IPS DF 6.9 (cell line): ENCODE measurements around the gene COL8A2.

ENCODE experiments used
- DNase-seq: peaks from one replicate; pipeline ENCODE4 v3.0.0-alpha.2; 2013; ENCODE audit warnings: low read depth, low spot score
- H3K27ac ChIP-seq: one replicate; pipeline ENCODE4 v1.5.1; 2013; ENCODE audit warnings: low read length, control low read depth
- H3K27me3 ChIP-seq: 2 replicates; pipeline ENCODE4 v1.6.1; 2013; ENCODE audit warnings: mild to moderate bottlenecking, low read length; ENCODE audit not compliant: control insufficient read depth, insufficient read depth
- H3K36me3 ChIP-seq: 2 replicates; pipeline ENCODE4 v1.6.1; 2013; ENCODE audit warnings: low read length; ENCODE audit not compliant: control insufficient read depth, insufficient read depth
- H3K4me1 ChIP-seq: 2 replicates; pipeline ENCODE4 v1.6.1; 2013; ENCODE audit warnings: low read length; ENCODE audit not compliant: control insufficient read depth, insufficient read depth
- H3K4me3 ChIP-seq: 2 replicates; pipeline ENCODE4 v1.5.1; 2013; ENCODE audit warnings: mild to moderate bottlenecking, low read length
- H3K9me3 ChIP-seq: 2 replicates; pipeline ENCODE4 v1.6.1; 2013; ENCODE audit warnings: low read length, inconsistent platforms; ENCODE audit not compliant: control insufficient read depth, insufficient read depth
- WGBS: extraction: QIAGEN DNeasy Blood & Tissue Kit; methylation state at CpG from one replicate; pipeline ENCODE4 v1.1.7; 2013; ENCODE audit warnings: mixed read lengths, missing lambda C conversion rate; ENCODE audit not compliant: insufficient read length, insufficient coverage; 5-methylcytosine and 5-hydroxymethylcytosine counted together

Gene COL8A2

DNA sequence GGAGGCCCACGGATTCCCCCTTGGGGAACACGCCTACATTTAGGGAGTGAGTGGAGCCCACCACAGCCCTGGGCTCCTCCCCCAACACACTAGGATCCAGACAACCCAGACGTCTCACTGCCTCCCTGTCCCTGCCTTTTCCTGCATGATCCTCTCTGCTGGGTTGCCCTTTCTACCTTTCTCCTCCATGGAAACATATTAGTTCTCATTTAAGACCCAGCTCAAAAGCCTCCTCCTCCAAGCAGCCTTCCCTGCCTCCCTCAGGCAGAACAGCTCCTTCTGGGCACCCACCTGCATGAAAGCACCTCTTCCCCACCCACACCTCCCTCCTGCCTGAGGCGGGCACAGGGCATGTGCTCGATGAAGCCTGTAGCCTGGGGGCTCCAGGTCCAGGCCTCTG, 10.7 kb downstream of the COL8A2 start:
- Histone ChIP-seq H3K36me3 (no peaks in the 10 kb centered on the region), H3K27ac (no peak overlapping the region), H3K4me3 (no peak overlapping the region), H3K27me3 (no peaks in the 10 kb centered on the region), H3K9me3 (no peaks in the 10 kb centered on the region), H3K4me1 (no peaks in the 10 kb centered on the region; the same call in 1 of the 2 replicates)
- no peak for DNase-seq
- WGBS, result no CpG with 5 or more reads among the region's 5 CpGs

DNA sequence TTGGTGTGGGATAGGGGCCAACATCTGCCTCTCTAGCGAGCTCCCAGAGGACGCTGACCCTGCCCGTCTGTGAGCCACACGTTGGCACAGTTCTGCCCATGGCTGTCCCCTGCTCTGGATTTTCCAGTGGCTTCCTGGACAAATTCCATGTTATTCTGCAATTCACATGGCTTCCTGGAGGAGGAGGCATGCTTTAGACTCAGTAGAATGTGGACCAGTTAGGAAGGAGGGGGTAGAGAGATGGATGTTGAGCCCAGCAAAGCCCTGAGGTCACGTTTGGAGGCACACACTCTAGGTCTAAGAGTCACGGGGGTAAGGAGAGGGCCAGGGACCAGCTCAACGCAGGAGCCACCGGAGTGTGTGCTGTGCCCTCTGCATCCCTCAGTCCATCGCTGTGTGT, 12.2 kb downstream of the COL8A2 start:
- no peak for DNase-seq
- Histone ChIP-seq H3K36me3 (no peaks in the 10 kb centered on the region), H3K27ac (no peak overlapping the region), H3K9me3 (no peaks in the 10 kb centered on the region), H3K4me3 (no peak overlapping the region), H3K27me3 (no peaks in the 10 kb centered on the region), H3K4me1 (no peaks in the 10 kb centered on the region; the same call in 1 of the 2 replicates)
- WGBS, result no CpG with 5 or more reads among the region's 9 CpGs

DNA sequence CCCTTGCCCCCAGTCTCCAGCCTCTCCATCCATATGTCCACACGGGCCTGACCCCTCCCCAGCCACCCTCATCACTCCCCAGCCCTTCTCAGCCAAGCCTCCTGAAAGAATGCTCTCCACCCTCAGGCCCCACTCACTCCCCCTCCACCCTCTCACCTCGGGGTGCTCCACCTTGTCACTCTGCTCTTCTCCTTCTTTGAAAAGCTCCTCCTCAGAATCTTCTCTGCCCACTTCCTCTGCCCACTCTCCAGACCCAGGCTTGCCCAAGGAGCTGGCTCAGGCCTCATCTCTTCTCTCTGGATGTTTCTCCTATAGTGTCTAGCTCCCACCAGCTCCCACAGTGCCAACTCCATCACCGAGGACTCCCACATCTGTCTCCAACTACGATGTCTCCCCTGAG, 13.9 kb downstream of the COL8A2 start:
- Histone ChIP-seq H3K27me3 (no peaks in the 10 kb centered on the region), H3K36me3 (no peaks in the 10 kb centered on the region), H3K4me1 (no peaks in the 10 kb centered on the region; the same call in 1 of the 2 replicates), H3K27ac (no peak overlapping the region), H3K9me3 (no peaks in the 10 kb centered on the region), H3K4me3 (no peak overlapping the region)
- DNase-seq, result no peak
- no CpG with 5 or more reads among the region's 4 CpGs for WGBS

DNA sequence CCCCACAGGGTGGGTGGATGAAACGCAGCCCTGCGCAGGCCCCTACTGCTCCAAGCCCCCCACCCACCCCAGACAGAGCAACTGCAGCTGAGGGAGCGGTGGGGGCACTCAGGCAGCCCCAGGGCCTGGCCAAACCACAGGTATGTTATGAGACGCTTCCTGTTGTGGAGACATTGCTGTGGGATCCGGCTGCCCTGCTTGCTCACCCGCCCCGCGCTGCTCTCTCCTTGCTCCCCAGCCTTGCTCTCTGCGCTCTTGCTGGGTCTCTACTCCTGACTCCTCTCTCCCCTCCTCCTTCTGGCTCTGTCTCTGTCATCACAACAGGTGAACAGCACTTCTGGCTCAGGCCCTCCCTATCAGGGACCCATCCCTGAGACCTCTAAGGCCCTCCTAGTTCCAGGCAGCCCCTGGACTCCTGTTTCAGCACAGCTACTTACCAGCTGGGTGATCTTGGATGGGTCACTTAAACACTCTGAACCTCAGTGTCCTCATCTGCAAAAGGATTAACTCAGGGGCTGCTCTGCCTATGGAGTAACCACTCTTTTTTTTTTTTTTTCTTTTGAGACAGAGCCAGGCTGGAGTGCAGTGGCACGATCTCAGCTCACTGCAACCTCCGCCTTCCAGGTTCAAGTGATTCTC, 15.9 kb downstream of the COL8A2 start:
- Histone ChIP-seq H3K27ac (no peak overlapping the region), H3K9me3 (no peaks in the 10 kb centered on the region), H3K27me3 (no peaks in the 10 kb centered on the region), H3K36me3 (no peaks in the 10 kb centered on the region), H3K4me3 (no peak overlapping the region), H3K4me1 (no peaks in the 10 kb centered on the region)
- WGBS, result no CpG with 5 or more reads among the region's 11 CpGs
- DNase-seq, result no peak

DNA sequence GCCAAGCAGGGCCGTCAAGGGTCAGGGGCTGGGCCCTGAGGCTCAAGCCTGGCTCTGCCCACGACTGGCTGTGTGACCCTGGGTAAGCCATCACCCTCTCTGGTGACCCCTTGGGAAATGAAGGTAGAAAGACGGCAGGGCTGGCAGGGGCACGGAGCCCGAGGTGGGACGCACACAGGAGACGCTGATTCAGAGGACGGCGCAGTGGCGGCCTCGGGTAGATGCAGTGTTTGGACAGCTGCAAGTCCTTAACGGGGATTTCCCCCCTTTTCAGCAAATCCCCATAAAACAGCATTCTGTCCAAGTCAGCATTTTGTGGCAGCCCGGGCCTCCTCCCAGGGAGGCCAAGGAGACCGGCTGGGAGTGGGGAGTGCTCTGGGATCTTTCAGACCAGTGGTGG, 16.7 kb downstream of the COL8A2 start:
- Histone ChIP-seq H3K9me3 (no peaks in the 10 kb centered on the region), H3K36me3 (no peaks in the 10 kb centered on the region), H3K27ac (no peak overlapping the region), H3K4me3 (no peak overlapping the region), H3K4me1 (no peaks in the 10 kb centered on the region), H3K27me3 (no peaks in the 10 kb centered on the region)
- no CpG with 5 or more reads among the region's 14 CpGs for WGBS
- DNase-seq, result no peak

DNA sequence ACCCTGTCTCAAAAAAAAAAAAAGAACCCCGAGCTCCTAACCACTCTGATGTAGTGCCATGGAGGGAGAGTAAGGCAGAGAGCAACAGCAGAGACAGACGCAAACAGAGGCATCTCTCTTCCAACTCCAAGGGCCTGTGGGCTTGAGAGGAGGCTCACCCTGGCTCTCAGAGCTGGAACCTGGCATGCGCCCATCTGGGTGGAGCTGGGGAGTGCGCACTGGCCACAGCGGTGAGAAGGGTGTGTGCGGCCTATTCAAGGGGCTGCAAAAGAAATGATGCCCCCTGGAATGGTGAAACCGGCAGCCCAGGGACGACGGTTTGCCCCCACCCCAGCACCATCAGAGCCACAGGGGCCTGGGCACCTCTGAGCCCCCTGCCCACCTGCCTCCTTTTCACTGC, 17.6 kb downstream of the COL8A2 start:
- no CpG with 5 or more reads among the region's 9 CpGs for WGBS
- Histone ChIP-seq H3K9me3 (no peaks in the 10 kb centered on the region), H3K4me3 (no peak overlapping the region), H3K36me3 (no peaks in the 10 kb centered on the region), H3K4me1 (no peaks in the 10 kb centered on the region), H3K27me3 (no peaks in the 10 kb centered on the region), H3K27ac (no peak overlapping the region)
- DNase-seq, result no peak

DNA sequence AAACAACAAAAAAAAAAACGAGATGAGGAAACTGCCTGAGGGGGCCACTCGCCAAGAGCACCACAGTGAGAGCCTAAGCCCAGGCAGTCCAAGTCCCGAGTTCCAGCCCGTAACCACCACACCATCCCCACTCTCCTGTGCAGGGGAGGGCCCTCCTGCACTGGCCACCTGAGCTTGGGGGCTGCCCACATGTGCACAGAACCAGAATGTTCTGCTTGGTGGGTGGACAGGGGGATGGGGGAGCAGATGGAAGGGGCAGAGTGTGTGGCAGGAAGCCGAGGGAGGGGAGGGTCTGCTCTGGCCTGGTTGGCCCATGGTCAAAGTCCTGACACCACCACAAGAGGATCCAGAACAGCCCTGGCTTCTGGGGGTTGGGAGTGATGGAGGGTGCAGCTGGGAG, 18.8 kb downstream of the COL8A2 start:
- no peak overlapping the region for H3K4me3 ChIP-seq
- no peaks in the 10 kb centered on the region for H3K4me1 ChIP-seq
- no peak overlapping the region for H3K27ac ChIP-seq
- no peaks in the 10 kb centered on the region for H3K9me3 ChIP-seq
- no peaks in the 10 kb centered on the region for H3K27me3 ChIP-seq
- WGBS, result no CpG with 5 or more reads among the region's 5 CpGs
- DNase-seq, result no peak
- no peaks in the 10 kb centered on the region for H3K36me3 ChIP-seq

DNA sequence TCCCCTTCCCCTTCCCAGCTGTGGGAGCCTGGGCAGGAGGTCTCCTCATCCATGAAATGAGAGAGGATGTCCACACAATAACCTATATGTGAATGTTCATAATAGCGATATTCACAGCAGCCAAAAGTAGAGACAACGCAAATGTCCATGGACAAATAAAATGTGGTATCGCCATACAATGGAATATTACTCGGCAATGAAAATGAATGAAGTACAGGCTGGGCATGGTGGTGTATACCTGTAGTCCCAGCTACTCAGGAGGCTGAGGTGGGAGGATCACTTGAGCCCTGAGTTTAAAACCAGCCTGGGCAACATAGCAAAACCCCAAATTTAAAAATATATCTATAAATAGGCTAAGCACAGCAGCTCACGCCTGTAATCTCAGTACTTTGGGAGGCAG, 23.5 kb downstream of the COL8A2 start:
- no CpG with 5 or more reads among the region's 5 CpGs for WGBS
- H3K27me3 ChIP-seq, result no peaks in the 10 kb centered on the region
- peaks cover 3% of the 10 kb centered on the region; the same call in 1 of the 2 replicates for H3K4me1 ChIP-seq
- no peak overlapping the region for H3K27ac ChIP-seq
- H3K9me3 ChIP-seq, result no peaks in the 10 kb centered on the region
- DNase-seq, result no peak
- H3K36me3 ChIP-seq, result no peaks in the 10 kb centered on the region
- no peak overlapping the region for H3K4me3 ChIP-seq

DNA sequence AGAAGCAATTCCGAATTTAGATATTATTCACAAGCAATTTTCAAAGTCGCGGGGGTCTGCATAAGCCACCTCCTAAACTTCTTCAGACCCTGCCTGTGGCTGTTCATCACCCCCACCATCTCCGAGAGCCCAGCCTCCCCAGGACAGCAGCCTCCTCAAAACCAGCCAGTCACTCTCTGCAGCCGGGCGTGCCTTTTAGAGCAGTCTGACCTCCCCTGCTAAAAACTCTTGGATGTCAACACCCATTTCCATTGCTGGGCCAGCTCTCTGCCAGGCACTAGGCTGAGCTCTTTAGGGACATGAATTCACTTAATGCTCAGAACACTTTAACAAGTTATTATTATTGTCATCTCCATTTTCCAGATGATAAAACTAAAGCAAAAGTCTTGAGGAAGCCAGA, 24.6 kb downstream of the COL8A2 start:
- 0 out of 2 replicates have a peak, but pooled peaks cover 4% of the 10 kb centered on the region for H3K36me3 ChIP-seq
- no peak overlapping the region for H3K27ac ChIP-seq
- H3K27me3 ChIP-seq, result no peaks in the 10 kb centered on the region
- H3K4me1 ChIP-seq, result peaks cover 3% of the 10 kb centered on the region; the same call in 1 of the 2 replicates
- no CpG with 5 or more reads among the region's 6 CpGs for WGBS
- no peaks in the 10 kb centered on the region for H3K9me3 ChIP-seq
- no peak overlapping the region for H3K4me3 ChIP-seq
- no peak for DNase-seq

DNA sequence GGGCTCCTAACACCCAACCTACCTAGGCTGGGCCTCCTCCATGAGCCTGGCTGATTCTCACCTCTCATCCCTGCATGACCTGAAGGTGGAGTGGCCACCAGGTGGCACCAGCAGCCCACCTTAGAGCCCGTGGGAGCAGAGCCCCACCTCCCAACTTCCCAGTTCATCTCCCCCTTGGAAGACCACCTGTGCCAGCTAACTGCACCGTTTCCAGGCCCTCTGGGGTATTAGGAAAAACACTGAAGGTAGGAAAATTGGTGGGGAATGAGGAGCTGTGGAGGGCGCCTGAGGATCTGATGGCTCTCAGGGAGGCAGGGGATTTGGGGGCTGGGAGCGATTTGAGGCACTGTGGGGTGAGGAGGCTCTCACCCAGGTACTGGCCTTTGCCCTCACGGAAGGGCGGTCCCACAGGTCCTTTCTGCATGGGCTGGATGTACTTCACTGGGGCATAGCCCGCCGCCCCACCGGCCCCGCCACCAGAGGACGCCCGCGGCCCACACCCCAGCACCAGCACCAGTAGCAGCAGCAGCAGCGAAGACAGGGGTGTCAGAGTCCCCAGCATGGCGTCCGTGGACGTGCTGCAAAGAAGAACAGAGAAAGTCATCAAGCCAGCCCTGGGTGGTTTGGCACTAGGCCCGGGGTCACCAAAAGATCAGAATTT, 25.2 kb downstream of the COL8A2 start:
- no peaks in the 10 kb centered on the region for H3K27me3 ChIP-seq
- H3K36me3 ChIP-seq, result 0 out of 2 replicates have a peak, but pooled peaks cover 4% of the 10 kb centered on the region
- WGBS, result no CpG with 5 or more reads among the region's 18 CpGs
- peak; percentile 84 for DNase-seq
- H3K4me1 ChIP-seq, result peaks cover 3% of the 10 kb centered on the region; the same call in 1 of the 2 replicates
- H3K4me3 ChIP-seq, result no peak overlapping the region
- H3K9me3 ChIP-seq, result no peaks in the 10 kb centered on the region
- no peak overlapping the region for H3K27ac ChIP-seq
